Activated T-helper 1 cell treated with anti-CD3 and anti-CD28 coated beads, Interleukin-2, amount 50 U/mL, for 16 hours (primary cell): Measurements from ENCODE around the gene PITPNB.

ENCODE experiments used
- DNase-seq, 2 donors: peaks; one replicate each; pipeline ENCODE4 v3.0.0-alpha.2; 2020; ENCODE audit warnings: low read depth in 1 of 2, low spot score in 1 of 2

PITPNB gene

GRCh38 chr22:27919942-27920755, 1.1 kb upstream of the PITPNB start:
- DNase-seq = no peak

- DNase-seq = peak; percentile 5 to 35
These were observed 475 bp downstream of the PITPNB start for GRCh38 chr22:27918341-27919221.

GRCh38 chr22:27915986-27916385, 3.1 kb downstream of the PITPNB start:
- DNase-seq = no peak

- DNase-seq = no peak
These were observed 5.8 kb downstream of the PITPNB start for GRCh38 chr22:27913162-27913741.

GRCh38 chr22:27912101-27912500, 7.0 kb downstream of the PITPNB start:
- no peak for DNase-seq

- no peak for DNase-seq
These were observed 7.7 kb downstream of the PITPNB start for GRCh38 chr22:27911330-27911729.

GRCh38 chr22:27906241-27906640, 12.8 kb downstream of the PITPNB start:
- DNase-seq = no peak

GRCh38 chr22:27905653-27906052, 13.4 kb downstream of the PITPNB start:
- DNase-seq = no peak

- DNase-seq = no peak
These were observed 15.1 kb downstream of the PITPNB start for GRCh38 chr22:27903805-27904473.

GRCh38 chr22:27900153-27900552, 18.9 kb downstream of the PITPNB start:
- DNase-seq = no peak

GRCh38 chr22:27896245-27896644, 22.8 kb downstream of the PITPNB start:
- DNase-seq = no peak

- DNase-seq = no peak
These were observed 23.5 kb downstream of the PITPNB start for GRCh38 chr22:27895600-27895999.

GRCh38 chr22:27892811-27893210, 26.2 kb downstream of the PITPNB start:
- DNase-seq = no peak

GRCh38 chr22:27892064-27892463, 27.0 kb downstream of the PITPNB start:
- no peak for DNase-seq

GRCh38 chr22:27888310-27888709, 30.7 kb downstream of the PITPNB start:
- DNase-seq = no peak

GRCh38 chr22:27886843-27887151, 32.3 kb downstream of the PITPNB start:
- DNase-seq = no peak

GRCh38 chr22:27885977-27886842, 32.8 kb downstream of the PITPNB start:
- no peak for DNase-seq

- no peak for DNase-seq
These were observed 35.3 kb downstream of the PITPNB start for GRCh38 chr22:27883656-27884350.

- DNase-seq = no peak
These were observed 36.4 kb downstream of the PITPNB start for GRCh38 chr22:27882507-27883290.
